ENCODE measurements around the gene ELK3. TPM values are rescaled to one million over a fixed set of nuclear protein-coding genes. Genes with fewer than 3 reads are reported as not detected.

The ELK3 gene
- total RNA-seq, 3 donors from 2014 or later = 13.9 to 28.5 (median 16.5) TPM

GRCh38 chr12:96206936-96207662 lies 12.9 kb downstream of the ELK3 start:
- Histone ChIP-seq H3K4me3 (no peak overlapping the region), H3K4me1 (no peaks in the 10 kb centered on the region), H3K9me3 (no peaks in the 10 kb centered on the region), H3K36me3 (no peaks in the 10 kb centered on the region), H3K27me3 (no peaks in the 10 kb centered on the region), H3K27ac (no peak overlapping the region)
- no peak for DNase-seq (ENCODE audit: low spot score in 2 of 2)
- TF ChIP-seq POLR2AphosphoS5 (IDR thresholded peaks at IDR 0.05) = no peak
- TF ChIP-seq, protein P1, sequence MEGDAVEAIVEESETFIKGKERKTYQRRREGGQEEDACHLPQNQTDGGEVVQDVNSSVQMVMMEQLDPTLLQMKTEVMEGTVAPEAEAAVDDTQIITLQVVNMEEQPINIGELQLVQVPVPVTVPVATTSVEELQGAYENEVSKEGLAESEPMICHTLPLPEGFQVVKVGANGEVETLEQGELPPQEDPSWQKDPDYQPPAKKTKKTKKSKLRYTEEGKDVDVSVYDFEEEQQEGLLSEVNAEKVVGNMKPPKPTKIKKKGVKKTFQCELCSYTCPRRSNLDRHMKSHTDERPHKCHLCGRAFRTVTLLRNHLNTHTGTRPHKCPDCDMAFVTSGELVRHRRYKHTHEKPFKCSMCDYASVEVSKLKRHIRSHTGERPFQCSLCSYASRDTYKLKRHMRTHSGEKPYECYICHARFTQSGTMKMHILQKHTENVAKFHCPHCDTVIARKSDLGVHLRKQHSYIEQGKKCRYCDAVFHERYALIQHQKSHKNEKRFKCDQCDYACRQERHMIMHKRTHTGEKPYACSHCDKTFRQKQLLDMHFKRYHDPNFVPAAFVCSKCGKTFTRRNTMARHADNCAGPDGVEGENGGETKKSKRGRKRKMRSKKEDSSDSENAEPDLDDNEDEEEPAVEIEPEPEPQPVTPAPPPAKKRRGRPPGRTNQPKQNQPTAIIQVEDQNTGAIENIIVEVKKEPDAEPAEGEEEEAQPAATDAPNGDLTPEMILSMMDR (IDR thresholded peaks at IDR 0.05) = no peak
- TF ChIP-seq POLR2A (IDR thresholded peaks at IDR 0.05) = no peak
- intact Hi-C loops (cut with DNase I; ENCODE audit: low total_unique reads) = no loop called here

- Histone ChIP-seq H3K27ac (no peak overlapping the region), H3K4me1 (no peaks in the 10 kb centered on the region), H3K4me3 (no peak overlapping the region), H3K9me3 (no peaks in the 10 kb centered on the region), H3K36me3 (no peaks in the 10 kb centered on the region), H3K27me3 (no peaks in the 10 kb centered on the region)
- TF ChIP-seq POLR2A (IDR thresholded peaks at IDR 0.05) (no peak), POLR2AphosphoS5 (IDR thresholded peaks at IDR 0.05) (no peak)
- TF ChIP-seq, protein P1 (IDR thresholded peaks at IDR 0.05) = no peak
- DNase-seq (ENCODE audit: low spot score in 2 of 2) = no peak
- intact Hi-C loops (cut with DNase I; ENCODE audit: low total_unique reads) = no loop called here
Measured at GRCh38 chr12:96208346-96208745, 14.2 kb downstream of the ELK3 start.

- no peak overlapping the region for H3K4me3 ChIP-seq
- no peak overlapping the region for H3K27ac ChIP-seq
- H3K9me3 ChIP-seq = no peaks in the 10 kb centered on the region
- TF ChIP-seq POLR2AphosphoS5 (IDR thresholded peaks at IDR 0.05) (peak in 1 of 3 donors; percentile 50), POLR2A (IDR thresholded peaks at IDR 0.05) (no peak)
- no peaks in the 10 kb centered on the region for H3K4me1 ChIP-seq
- no peaks in the 10 kb centered on the region for H3K27me3 ChIP-seq
- no peak for DNase-seq (ENCODE audit: low spot score in 2 of 2)
- H3K36me3 ChIP-seq = no peaks in the 10 kb centered on the region
- intact Hi-C loops (cut with DNase I; ENCODE audit: low total_unique reads) = no loop called here
Measured at GRCh38 chr12:96208801-96209549, 14.8 kb downstream of the ELK3 start.

DNA sequence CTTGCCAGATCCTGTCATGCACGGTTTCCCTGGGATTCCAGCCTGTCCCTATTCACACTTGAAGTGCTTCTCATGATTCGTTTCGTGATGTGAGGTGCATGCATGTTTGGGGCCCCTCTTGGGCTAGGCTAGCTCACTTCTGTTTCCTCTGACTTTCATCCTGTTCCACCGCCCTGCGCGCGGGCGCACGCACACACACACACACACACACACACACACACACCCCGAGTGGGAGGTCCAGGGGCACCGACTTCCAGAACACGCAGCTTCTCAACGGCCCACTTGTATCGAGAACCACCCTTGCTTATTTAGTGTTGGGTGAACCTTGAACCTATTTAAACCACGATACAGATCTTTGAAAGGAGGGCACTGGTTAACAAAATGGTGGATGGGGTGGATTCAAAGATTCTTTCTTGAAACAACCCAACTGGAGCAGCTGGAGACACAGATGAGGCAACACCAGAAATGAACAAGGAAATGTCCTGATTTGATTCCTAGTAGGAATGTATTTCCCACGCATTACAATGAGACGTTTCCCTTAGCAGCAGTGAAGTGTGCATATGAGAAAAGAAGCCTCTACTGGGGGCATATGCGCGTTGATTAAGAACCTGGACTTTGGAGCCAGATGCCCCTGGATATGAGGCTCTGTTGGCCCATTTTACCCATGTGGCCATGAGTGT lies 16.3 kb downstream of the ELK3 start:
- intact Hi-C loops (cut with DNase I; ENCODE audit: low total_unique reads) = loop anchor here (10.0 kb wide), 1 partner anchor 146 kb away; no protein-coding TSS in a partner anchor

GRCh38 chr12:96211988-96212387 lies 17.8 kb downstream of the ELK3 start:
- TF ChIP-seq, protein P1 (IDR thresholded peaks at IDR 0.05) = no peak
- TF ChIP-seq POLR2AphosphoS5 (IDR thresholded peaks at IDR 0.05) (no peak), POLR2A (IDR thresholded peaks at IDR 0.05) (no peak)
- no peaks in the 10 kb centered on the region for H3K9me3 ChIP-seq
- intact Hi-C loops (cut with DNase I; ENCODE audit: low total_unique reads) = loop anchor here (10.0 kb wide), 1 partner anchor 147 kb away; no protein-coding TSS in a partner anchor
- no peaks in the 10 kb centered on the region for H3K4me1 ChIP-seq
- H3K4me3 ChIP-seq = no peak overlapping the region
- no peaks in the 10 kb centered on the region for H3K36me3 ChIP-seq
- peak overlapping the region; percentile 36 to 39 for H3K27ac ChIP-seq
- no peak for DNase-seq (ENCODE audit: low spot score in 2 of 2)
- no peaks in the 10 kb centered on the region for H3K27me3 ChIP-seq

More for the DNA sequence above, 16.3 kb downstream of the ELK3 start:
- H3K36me3 ChIP-seq = no peaks in the 10 kb centered on the region
- H3K4me1 ChIP-seq = no peaks in the 10 kb centered on the region
- no peaks in the 10 kb centered on the region for H3K9me3 ChIP-seq
- peak in 1 of 2 donors; percentile 14 for DNase-seq (ENCODE audit: low spot score in 2 of 2)
- H3K4me3 ChIP-seq = no peak overlapping the region
- H3K27ac ChIP-seq = peak overlapping the region; percentile 30 to 54
- TF ChIP-seq, protein P1 (IDR thresholded peaks at IDR 0.05) = no peak
- TF ChIP-seq POLR2AphosphoS5 (IDR thresholded peaks at IDR 0.05) (no peak), POLR2A (IDR thresholded peaks at IDR 0.05) (no peak)
- H3K27me3 ChIP-seq = no peaks in the 10 kb centered on the region
